Type B pancreatic cell (in vitro differentiated cells): ENCODE measurements around the gene ZNF217. TPM values are rescaled to one million over a fixed set of nuclear protein-coding genes. Genes with fewer than 3 reads are reported as not detected.
A peak's percentile ranks its signal among the peaks of the same experiment; 100 is the strongest.

Experiments
- DNase-seq: peaks from one replicate; pipeline ENCODE4 v3.0.0; 2021; ENCODE audit warnings: mixed read lengths; ENCODE audit not compliant: unreplicated experiment; ENCODE audit errors: extremely low spot score
- H3K27ac Mint-ChIP-seq: 2 replicates; pipeline ENCODE4 v1.8.0; 2021; ENCODE audit warnings: mild to moderate bottlenecking, mixed read lengths
- H3K27me3 Mint-ChIP-seq: 2 replicates; pipeline ENCODE4 v1.8.0; 2021; ENCODE audit warnings: mixed read lengths
- H3K36me3 Mint-ChIP-seq: 2 replicates; pipeline ENCODE4 v1.8.0; 2021; ENCODE audit warnings: mixed read lengths
- H3K4me1 Mint-ChIP-seq: one replicate; pipeline ENCODE4 v1.8.0; 2021; ENCODE audit warnings: mixed read lengths; ENCODE audit not compliant: unreplicated experiment
- H3K4me3 Mint-ChIP-seq: 2 replicates; pipeline ENCODE4 v1.8.0; 2021; ENCODE audit warnings: mild to moderate bottlenecking, mixed read lengths
- H3K9me3 Mint-ChIP-seq: 2 replicates; pipeline ENCODE4 v1.8.0; 2021; ENCODE audit warnings: mixed read lengths
- total RNA-seq: library from RNA; stranded (reverse); gene quantifications from 2 replicates; pipeline ENCODE4 v1.2.1, GENCODE V29; 2021; ENCODE audit warnings: low replicate concordance
- TF ChIP-seq, protein P1 (sequence below): fragments of 200-600 bp; sonication (generic); conservative IDR thresholded peaks from 2 replicates; pipeline ENCODE4 v1.5.0; 2021; ENCODE audit warnings: antibody characterized with exemption, mild to moderate bottlenecking

Gene ZNF217
- total RNA-seq, 1 donor from 2014 or later, result 32.8 TPM

DNA sequence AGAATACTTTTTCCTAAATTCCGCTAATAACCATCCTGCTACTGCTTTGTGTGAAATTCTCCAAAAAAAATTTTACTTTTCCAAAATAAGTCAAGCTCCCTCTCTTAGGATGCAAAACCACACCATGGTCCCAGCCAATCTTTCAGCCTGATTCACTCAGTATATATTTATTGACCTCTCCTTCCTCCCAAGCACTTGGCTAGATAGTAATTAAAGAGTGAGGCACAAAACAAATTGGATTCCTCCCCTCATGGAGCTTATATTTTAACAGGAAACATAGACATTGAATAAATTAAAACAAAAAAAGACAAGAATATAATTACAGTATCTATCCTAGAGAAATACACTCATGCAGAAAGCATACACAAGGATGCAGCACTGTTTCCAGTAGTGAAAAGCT, 9.0 kb upstream of the ZNF217 start:
- TF ChIP-seq, protein P1, sequence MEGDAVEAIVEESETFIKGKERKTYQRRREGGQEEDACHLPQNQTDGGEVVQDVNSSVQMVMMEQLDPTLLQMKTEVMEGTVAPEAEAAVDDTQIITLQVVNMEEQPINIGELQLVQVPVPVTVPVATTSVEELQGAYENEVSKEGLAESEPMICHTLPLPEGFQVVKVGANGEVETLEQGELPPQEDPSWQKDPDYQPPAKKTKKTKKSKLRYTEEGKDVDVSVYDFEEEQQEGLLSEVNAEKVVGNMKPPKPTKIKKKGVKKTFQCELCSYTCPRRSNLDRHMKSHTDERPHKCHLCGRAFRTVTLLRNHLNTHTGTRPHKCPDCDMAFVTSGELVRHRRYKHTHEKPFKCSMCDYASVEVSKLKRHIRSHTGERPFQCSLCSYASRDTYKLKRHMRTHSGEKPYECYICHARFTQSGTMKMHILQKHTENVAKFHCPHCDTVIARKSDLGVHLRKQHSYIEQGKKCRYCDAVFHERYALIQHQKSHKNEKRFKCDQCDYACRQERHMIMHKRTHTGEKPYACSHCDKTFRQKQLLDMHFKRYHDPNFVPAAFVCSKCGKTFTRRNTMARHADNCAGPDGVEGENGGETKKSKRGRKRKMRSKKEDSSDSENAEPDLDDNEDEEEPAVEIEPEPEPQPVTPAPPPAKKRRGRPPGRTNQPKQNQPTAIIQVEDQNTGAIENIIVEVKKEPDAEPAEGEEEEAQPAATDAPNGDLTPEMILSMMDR, result no peak
- Mint-ChIP-seq H3K9me3 (no peaks in the 10 kb centered on the region), H3K36me3 (no peaks in the 10 kb centered on the region), H3K27ac (no peak overlapping the region), H3K27me3 (no peaks in the 10 kb centered on the region), H3K4me3 (no peak overlapping the region), H3K4me1 (peaks cover 24% of the 10 kb centered on the region)
- DNase-seq, result no peak

DNA sequence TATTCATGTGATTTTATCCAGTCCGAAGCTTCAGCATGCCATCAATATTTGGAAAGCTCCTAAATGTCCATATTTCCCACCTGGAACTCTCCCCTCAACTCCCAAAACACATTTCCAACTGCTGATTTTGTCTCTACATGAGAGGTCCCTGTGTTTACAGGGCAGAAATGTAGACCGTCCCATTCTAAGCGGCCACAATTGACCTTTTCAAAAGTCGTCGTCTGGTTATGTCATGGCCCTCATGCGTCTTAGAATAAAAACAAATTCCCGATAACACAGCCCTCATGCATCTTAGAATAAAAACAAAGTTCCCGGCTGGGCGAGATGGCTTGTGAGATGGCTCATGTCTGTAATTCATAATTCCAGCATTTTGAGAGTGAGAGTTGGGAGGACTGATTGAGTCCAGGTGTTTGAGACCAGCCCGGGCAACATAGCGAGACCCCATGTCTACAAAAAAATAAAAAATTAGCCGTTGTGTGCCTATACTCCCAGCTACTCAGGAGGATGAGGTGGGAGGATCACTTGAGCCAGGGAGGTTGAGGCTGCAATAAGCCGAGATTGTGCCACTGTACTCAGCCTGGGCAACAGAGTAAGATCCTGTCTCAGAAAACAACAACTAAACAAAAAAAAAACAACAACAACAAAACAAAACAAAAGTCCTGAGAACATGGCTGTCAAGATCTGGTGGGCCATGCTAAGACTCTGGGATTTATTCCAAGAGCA, 6.4 kb upstream of the ZNF217 start:
- H3K9me3 Mint-ChIP-seq, result no peaks in the 10 kb centered on the region
- H3K36me3 Mint-ChIP-seq, result no peaks in the 10 kb centered on the region
- H3K27me3 Mint-ChIP-seq, result no peaks in the 10 kb centered on the region
- no peak for DNase-seq
- H3K27ac Mint-ChIP-seq, result peak overlapping the region; percentile 3
- TF ChIP-seq, protein P1, result no peak
- H3K4me1 Mint-ChIP-seq, result peaks cover 44% of the 10 kb centered on the region
- no peak overlapping the region for H3K4me3 Mint-ChIP-seq

DNA sequence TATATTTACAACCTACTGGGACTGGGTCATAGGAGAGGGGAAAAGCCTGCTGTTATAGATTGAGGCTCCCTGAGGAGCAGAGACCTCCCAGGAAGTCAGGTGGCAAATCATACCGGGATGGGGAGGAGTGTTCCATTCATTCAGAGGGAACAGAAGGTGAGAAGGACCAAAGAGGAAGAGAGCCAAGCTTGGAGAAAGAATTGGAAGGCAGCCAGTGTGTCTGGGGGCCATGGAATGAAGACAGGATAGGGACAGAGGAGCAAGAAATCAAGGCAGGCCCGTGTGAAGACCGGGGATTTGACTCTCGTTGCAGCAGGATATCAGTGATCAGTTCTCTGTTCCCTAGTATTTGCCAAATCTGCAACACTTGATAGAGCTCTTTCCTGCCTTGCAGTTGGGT, 5.7 kb upstream of the ZNF217 start:
- Mint-ChIP-seq H3K4me1 (peaks cover 45% of the 10 kb centered on the region), H3K27ac (peak overlapping the region; percentile 3), H3K36me3 (no peaks in the 10 kb centered on the region), H3K4me3 (peak overlapping the region; percentile 46), H3K27me3 (no peaks in the 10 kb centered on the region), H3K9me3 (no peaks in the 10 kb centered on the region)
- TF ChIP-seq, protein P1, result no peak
- DNase-seq, result peak; percentile 36

DNA sequence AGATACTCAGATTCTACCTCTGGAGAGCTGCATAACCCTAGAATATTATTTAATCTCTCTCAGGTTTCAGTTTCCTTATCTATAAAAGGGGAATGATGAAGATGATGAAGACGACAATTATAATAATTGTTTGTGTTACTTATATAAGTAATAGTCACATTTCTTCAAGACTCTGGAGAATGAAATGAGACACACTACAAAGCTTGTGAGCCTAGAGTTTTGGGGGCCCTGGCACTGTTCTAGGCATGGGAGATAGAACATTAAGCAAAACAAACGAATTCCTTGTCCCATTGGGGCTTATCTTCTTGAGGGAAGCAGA, 5.4 kb upstream of the ZNF217 start:
- no peak for DNase-seq
- Mint-ChIP-seq H3K36me3 (no peaks in the 10 kb centered on the region), H3K4me1 (peaks cover 45% of the 10 kb centered on the region), H3K27ac (peak overlapping the region; percentile 3), H3K4me3 (peak overlapping the region; percentile 46), H3K9me3 (no peaks in the 10 kb centered on the region), H3K27me3 (no peaks in the 10 kb centered on the region)
- TF ChIP-seq, protein P1, result no peak

DNA sequence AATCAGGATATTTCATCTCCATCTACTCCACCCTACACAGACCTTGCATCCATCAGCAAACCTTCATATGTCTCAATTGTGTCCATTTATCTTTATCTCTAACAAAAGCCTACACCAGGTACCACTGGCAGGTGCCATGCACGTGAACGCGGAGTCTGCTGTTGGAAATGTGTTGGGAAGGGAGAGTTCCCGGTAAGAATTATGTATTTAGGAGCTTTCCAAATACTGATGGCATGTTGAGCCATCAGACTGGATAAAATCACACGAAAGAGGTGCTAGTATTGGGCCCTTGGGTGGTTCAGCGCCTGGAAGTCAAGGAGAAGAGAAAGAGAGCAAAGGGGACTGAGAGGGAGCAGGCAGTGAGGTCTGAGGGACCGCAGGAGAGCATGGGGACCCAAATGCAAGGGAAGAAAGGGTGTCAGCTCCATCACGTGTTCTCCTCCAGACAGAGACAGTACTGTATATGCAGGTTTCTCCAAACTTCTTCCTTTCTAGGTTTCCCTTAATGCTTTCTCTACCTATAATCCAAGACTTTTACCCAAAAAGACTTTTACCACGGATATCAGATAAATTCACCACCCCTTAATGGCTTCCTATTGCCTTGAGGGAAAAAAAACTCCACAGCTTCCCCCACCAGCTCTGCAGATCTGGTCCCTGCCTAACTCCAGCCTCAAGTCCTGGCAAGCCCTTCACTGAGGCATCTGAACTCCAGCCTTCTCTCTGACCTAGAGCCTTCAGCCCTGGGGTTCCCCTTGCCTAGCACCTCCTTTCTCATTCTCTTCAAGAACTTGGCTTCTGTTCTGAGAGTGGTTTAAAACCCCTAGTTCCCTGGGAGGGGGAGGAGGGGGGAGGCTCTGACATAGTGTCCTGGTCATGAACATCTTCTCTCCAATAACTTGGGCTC, 4.8 kb upstream of the ZNF217 start:
- no peaks in the 10 kb centered on the region for H3K27me3 Mint-ChIP-seq
- peak overlapping the region; percentile 46 for H3K4me3 Mint-ChIP-seq
- peak overlapping the region; percentile 30 for H3K27ac Mint-ChIP-seq
- no peaks in the 10 kb centered on the region for H3K9me3 Mint-ChIP-seq
- peaks cover 45% of the 10 kb centered on the region for H3K4me1 Mint-ChIP-seq
- TF ChIP-seq, protein P1, result no peak
- DNase-seq, result peak; percentile 39
- no peaks in the 10 kb centered on the region for H3K36me3 Mint-ChIP-seq
